Fibroblast of upper back skin (primary cell): ENCODE measurements around the gene LDAF1.
"Not testable (repeated sequence)": the region's sequence is repeated elsewhere in the genome, so short reads cannot be mapped to it uniquely, and the experiment has no call there.

ENCODE experiments used
- DNase-seq: peaks from one replicate; pipeline ENCODE4 v3.0.0-alpha.2; 2013

Gene LDAF1

DNA sequence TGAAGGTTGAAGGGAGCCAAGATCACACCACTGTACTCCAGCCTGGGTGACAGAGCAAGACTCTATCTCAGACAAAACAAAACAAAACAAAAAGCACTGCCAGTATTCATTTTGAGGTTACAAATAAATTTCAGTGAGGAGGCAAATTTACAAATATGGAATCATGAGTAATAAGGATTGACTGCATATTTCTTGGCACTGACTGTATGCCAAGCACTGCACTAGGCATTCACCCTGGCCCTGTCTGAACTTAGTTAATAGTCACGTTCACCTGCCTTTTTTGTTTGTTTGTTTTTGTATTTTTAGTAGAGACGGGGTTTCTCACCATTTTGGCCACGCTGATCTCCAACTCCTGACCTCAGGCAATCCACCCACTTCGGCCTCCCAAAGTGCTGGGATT, 5.1 kb downstream of the LDAF1 start:
- no peak for DNase-seq

GRCh38 chr16:21164521-21165168, 6.2 kb downstream of the LDAF1 start:
- no peak for DNase-seq

DNA sequence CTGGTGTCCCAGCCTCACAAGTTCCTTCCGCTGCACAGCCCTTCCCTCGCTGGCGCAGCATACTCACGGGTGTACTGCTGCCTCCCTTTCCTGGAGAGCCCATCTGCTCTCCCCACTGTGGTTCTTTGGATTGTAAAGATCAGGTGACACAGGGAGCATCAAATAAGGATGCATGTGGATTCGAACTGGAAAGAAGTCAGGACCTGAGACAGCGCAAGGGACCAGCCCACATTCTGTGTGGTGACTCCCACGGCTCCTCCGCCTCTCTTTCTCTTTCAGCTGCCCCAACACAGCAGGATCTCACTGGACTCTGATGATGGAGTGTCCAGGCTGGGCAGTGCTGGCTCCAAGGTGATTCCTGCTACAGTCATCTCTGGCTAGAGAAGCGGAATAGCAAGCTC, 8.1 kb downstream of the LDAF1 start:
- peak; percentile 14 for DNase-seq

DNA sequence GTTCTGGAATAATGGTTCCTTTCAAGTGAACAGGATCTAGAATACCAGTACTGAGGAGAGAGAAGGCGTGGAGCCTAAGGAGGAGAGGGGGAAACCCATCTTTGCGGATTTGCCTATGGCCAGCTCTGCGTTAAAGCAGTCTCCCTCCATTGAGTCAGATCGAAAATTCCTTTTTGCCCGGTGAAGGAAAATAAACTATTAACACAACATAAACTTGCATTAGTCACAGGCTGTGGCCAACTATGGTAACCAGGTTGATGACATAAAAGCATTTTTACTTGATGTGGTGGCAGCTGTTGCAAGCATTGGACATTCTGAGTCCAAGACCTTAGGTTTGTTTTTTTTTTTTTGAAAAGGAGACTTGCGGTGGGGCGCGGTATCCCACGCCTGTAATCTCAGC, 8.9 kb downstream of the LDAF1 start:
- DNase-seq: peak; percentile 83

GRCh38 chr16:21167929-21168602, 9.6 kb downstream of the LDAF1 start:
- no peak for DNase-seq

GRCh38 chr16:21169249-21169981, 10.9 kb downstream of the LDAF1 start:
- DNase-seq: no peak

- DNase-seq: not testable (repeated sequence)
Observed at GRCh38 chr16:21170116-21170515, 11.6 kb downstream of the LDAF1 start.

GRCh38 chr16:21172650-21173049, 14.2 kb downstream of the LDAF1 start:
- DNase-seq: no peak

DNA sequence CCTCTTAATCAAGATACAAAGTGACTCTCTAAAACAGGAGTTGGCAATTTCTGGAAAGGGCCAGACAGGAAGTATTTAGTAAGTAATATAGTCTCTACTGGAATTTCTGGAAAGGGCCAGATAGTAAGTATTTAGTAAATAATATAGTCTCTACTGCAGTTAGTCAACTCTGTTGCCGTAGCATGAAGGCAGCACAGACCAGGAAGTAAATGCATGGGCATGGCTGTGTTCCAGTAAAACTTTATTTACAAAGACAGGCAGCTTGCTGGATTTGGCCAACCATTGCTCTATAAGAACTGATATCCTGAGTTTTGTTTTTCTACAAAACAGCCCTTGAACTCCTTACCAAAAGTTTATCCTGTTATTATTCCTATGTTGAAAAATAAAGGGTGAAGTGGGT, 16.9 kb downstream of the LDAF1 start:
- DNase-seq: no peak

DNA sequence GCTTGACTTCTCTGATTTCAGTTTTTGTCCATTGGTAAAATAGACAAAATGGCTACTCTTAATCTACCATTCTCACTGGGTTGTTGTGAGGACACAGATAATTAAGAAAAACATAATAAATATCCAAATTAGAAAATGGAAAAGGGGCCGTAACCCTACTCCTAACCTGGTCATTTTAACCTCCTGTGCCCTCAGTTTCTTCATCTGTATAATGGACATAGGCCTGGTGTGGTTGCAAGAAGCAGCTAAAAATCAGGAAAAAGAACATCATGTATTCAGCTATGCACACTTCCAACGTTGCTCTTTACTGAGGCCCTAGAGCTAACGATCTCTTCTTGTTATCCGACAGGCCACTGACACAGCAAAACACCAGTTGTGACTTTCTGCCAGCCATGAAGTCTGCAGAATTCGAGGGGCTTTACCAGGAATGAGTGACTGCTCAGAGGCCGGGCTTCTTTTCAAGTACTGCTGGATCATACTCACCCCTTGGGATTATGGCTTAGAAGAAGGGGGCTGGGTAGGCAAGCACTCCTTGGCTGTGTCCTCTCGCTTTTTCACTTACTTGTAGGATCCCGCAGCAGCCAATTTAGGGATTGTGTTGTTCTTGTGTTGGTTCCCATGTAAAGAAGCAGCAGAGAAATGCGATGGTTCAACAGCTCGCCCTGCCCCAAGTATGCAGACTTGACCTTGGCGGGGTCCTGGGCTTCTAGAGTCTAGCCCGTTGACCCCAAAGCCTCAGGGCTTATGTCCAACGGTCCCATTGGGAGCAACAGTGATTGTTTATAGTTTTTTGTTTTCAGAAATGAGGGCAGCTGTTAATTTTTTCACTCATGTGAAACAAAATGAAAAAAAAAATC, 20.9 kb downstream of the LDAF1 start:
- no peak for DNase-seq

GRCh38 chr16:21179983-21180365, 21.5 kb downstream of the LDAF1 start:
- no peak for DNase-seq

DNA sequence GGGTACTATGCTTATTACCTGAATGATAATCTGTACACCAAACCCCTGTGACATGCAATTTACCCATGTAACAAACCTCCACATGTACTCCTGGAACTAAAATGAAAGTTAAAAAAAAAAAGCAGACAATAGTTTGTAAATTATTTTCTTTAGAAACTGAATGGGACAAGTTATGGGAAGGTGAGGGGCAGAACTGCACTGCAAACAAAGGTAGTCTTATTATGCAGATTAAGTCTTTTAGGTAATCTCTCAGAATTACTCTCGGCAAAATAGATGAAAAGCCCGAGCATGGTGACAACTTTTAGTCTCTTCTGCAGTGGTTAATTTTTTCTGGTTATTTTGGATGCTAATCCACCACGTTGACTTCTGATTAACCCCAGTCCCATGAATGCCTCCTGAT, 25.5 kb downstream of the LDAF1 start:
- DNase-seq: no peak

- DNase-seq: no peak
Observed at GRCh38 chr16:21184834-21185233, 26.4 kb downstream of the LDAF1 start.

DNA sequence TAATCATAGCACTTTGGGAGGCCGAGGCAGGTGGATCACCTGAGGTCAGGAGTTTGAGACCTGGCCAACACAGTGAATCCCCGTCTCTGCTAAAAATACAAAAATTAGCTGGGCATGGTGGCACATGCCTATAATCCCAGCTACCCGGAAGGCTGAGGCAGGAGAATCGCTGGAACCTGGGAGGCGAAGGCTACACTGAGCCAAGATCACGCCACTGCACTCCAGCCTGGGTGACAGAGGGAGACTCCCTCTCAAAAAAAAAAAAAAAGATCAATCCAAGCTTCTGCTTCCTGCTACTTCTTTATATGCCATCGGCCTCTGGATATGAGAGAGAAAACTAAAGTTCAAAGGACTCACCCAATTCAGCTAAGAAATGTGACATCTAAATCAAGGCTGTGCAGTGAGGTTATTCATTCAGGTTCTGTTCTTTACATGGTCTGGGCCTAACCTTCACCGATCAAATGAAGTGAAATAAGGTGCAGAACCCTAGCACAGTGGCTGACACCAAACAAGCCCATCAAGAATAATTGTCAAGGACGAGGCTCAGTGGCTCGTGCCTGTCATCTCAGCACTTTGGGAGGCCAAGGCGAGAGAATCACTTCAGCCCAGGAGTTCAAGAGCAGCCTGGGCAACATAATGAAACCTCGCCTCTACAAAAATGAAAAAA, 27.3 kb downstream of the LDAF1 start:
- no peak for DNase-seq

GRCh38 chr16:21186326-21186691, 27.8 kb downstream of the LDAF1 start:
- DNase-seq: no peak

DNA sequence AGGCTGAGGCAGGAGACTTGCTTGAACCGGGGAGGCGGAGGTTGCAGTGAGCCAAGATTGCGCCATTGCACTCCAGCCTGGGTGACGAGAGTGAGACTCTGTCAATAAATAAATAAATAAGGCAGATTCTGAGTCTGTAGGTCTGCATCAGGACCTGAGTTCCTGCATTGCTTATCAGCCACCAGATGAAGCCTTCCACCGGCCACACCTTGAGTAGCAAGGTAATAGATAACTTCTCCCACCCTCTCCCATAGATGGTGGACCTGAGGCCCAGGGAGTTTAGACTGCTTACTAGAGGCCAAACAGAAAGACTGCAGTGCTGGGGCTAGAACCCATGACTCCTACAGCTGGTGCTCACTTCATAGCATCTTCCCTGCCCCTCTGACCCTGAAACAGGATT, 30.8 kb downstream of the LDAF1 start:
- DNase-seq: no peak

GRCh38 chr16:21190013-21190412, 31.5 kb downstream of the LDAF1 start:
- no peak for DNase-seq

GRCh38 chr16:21190599-21190998, 32.1 kb downstream of the LDAF1 start:
- DNase-seq: peak; percentile 66

- no peak for DNase-seq
Observed at GRCh38 chr16:21192991-21193390, 34.5 kb downstream of the LDAF1 start.

DNA sequence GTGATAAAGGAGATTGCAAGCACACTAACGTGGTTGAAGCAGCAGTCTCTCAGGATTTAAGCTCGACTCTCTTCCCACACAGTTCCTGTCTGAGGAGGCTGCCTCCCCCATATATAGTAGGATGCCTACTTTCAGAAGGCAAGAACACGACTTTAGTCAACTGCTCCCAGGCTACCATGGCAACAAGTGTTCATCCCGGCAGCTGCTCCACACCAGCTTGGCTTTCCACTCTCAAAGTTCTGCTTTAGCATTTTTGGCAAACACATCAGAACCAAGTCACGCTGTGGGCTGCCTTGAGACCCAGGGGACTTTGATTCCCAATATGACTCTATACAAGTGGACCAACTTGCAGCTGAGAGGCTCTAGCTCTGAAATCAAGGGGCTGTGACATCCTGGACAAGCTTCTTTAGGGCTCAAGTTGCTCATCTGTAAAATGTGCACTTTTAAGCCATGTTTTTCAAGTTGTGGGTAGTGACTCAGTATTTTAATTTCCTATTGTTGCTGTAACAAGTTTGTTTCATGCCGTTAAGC, 36.4 kb downstream of the LDAF1 start:
- peak; percentile 13 for DNase-seq

GRCh38 chr16:21195330-21195729, 36.9 kb downstream of the LDAF1 start:
- not testable (repeated sequence) for DNase-seq

DNA sequence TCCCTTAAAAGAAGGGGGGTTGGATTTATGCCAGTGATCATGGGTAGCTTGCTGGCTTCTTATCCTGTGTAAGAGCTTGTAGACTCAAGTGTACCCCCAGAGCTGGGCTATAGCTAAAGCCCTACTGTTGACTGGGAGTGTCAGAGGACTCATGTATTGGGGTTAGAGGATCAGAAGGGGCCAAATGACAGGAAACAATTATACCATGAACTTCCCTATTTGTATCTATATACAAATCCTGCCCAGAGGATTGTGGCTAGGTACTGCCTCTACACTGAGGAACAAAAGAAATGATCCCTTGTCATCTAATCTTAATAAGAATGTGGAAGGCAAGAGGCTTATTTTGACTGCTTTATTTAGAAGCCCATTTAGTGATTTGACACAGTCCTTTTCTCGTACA, 38.6 kb downstream of the LDAF1 start:
- no peak for DNase-seq
